HCT116 (cell line): ENCODE results near the gene RNF39. TPM values are rescaled to one million over a fixed set of nuclear protein-coding genes. Genes with fewer than 3 reads are reported as not detected.

Source experiments
- ATAC-seq: fragments of 200-7000 bp; cut with Tn5 transposase; 2 replicates; pipeline ENCODE4 v1.9.1; 2020; ENCODE audit warnings: mild to moderate bottlenecking, moderate library complexity
- BruUV-seq: library from RNA; stranded (reverse); fragments of 400-500 nt; replicated peaks from 2 replicates; lab custom pipeline; 2021; lab: Mats Ljungman, UMichigan
- CTCF ChIA-PET: fragments of 300-600 bp; sonication (Branson Sonifier 250); formaldehyde crosslinking; loops from one replicate; lab custom pipeline; 2021; ENCODE audit warnings: antibody characterized with exemption; lab: Charles Lee
- POLR2A ChIA-PET: fragments of 300-600, 350-600 bp; sonication (Branson Sonifier 250); formaldehyde crosslinking; loops from one replicate; lab custom pipeline; 2021; ENCODE audit warnings: antibody characterized with exemption; lab: Charles Lee
- RAD21 ChIA-PET, 2 experiments: fragments of 300-600 bp; sonication (Branson Sonifier 250); formaldehyde crosslinking; loops; one replicate each; lab custom pipeline; 2023; ENCODE audit warnings: low total read pairs in 2 of 2; ENCODE audit not compliant: uncharacterized antibody in 2 of 2, unreplicated experiment in 2 of 2, low non-redundant PET in 1 of 2; lab: Charles Lee
- DNase-seq: peaks from one replicate; pipeline ENCODE4 v3.0.0-alpha.2; 2010; ENCODE audit warnings: low read depth, low spot score
- H2AFZ ChIP-seq: fragments of 200-600 bp; shearing (Covaris generic), sonication (generic); 2 replicates; pipeline ENCODE4 v1.6.1; 2017; ENCODE audit warnings: low read depth, mixed run types, mixed read lengths, antibody characterized with exemption, low read length; ENCODE audit not compliant: poor library complexity, severe bottlenecking
- H3K27ac ChIP-seq: 2 replicates; pipeline ENCODE4 v1.5.1; 2012; ENCODE audit warnings: low read depth, low read length
- H3K27me3 ChIP-seq: fragments of 200-600 bp; sonication (generic); 2 replicates; pipeline ENCODE4 v1.6.1; 2016; ENCODE audit warnings: mixed run types, low read length, mixed read lengths; ENCODE audit not compliant: insufficient read depth
- H3K36me3 ChIP-seq, 2 experiments: fragments of 200-500 bp in 1 of 2; fragments of 200-600 bp in 1 of 2; sonication (Bioruptor generic) in 1 of 2; sonication (generic) in 1 of 2; 2 replicates each; pipeline versions ENCODE4 v1.5.1 to v1.6.1; 2014 to 2016; ENCODE audit warnings: low read length in 2 of 2, inconsistent platforms in 1 of 2, mixed read lengths in 1 of 2, mixed run types in 1 of 2; ENCODE audit not compliant: insufficient read depth in 2 of 2, control insufficient read depth in 1 of 2
- H3K4me1 ChIP-seq, 2 experiments: fragments of 200-600 bp in 1 of 2; sonication (generic) in 1 of 2; 2 replicates each; pipeline versions ENCODE4 v1.5.1 to v1.6.1; 2012 to 2017; ENCODE audit warnings: low read length in 2 of 2, inconsistent platforms in 1 of 2, mild to moderate bottlenecking in 1 of 2, mixed read lengths in 1 of 2, mixed run types in 1 of 2, moderate library complexity in 1 of 2; ENCODE audit not compliant: insufficient read depth in 2 of 2, control insufficient read depth in 1 of 2
- H3K4me2 ChIP-seq: fragments of 200-600 bp; sonication (generic); 2 replicates; pipeline ENCODE4 v1.6.1; 2017; ENCODE audit warnings: mixed run types, low read length, mixed read lengths
- H3K4me3 ChIP-seq, 2 experiments: fragments of 200-600 bp in 1 of 2; sonication (generic) in 1 of 2; replicated peaks in 1 of 2; 2 replicates each; pipeline ENCODE4 v1.5.1; 2011 to 2016; ENCODE audit warnings: low read length in 2 of 2, control low read depth in 1 of 2, low read depth in 1 of 2, mild to moderate bottlenecking in 1 of 2, mixed read lengths in 1 of 2, mixed run types in 1 of 2
- H3K79me2 ChIP-seq: fragments of 200-600 bp; sonication (generic); 2 replicates; pipeline ENCODE4 v1.6.1; 2017; ENCODE audit warnings: mild to moderate bottlenecking, mixed run types, low read length, moderate library complexity, mixed read lengths; ENCODE audit not compliant: insufficient read depth
- H3K9ac ChIP-seq: fragments of 200-600 bp; sonication (generic); 2 replicates; pipeline ENCODE4 v1.6.1; 2016; ENCODE audit warnings: low read length, mixed read lengths
- H3K9me2 ChIP-seq: fragments of 200-600 bp; sonication (generic), shearing (Covaris generic); 2 replicates; pipeline ENCODE4 v1.6.1; 2017; ENCODE audit warnings: mixed run types, mild to moderate bottlenecking, moderate library complexity; ENCODE audit not compliant: insufficient read depth
- H3K9me3 ChIP-seq, 2 experiments: fragments of 200-500 bp in 1 of 2; fragments of 200-600 bp in 1 of 2; sonication (Bioruptor generic) in 1 of 2; sonication (generic) in 1 of 2; 2 replicates each; pipeline ENCODE4 v1.6.1; 2014 to 2017; ENCODE audit warnings: low read length in 2 of 2, mixed read lengths in 2 of 2, inconsistent platforms in 1 of 2, low read depth in 1 of 2, mild to moderate bottlenecking in 1 of 2, mixed run types in 1 of 2, moderate library complexity in 1 of 2; ENCODE audit not compliant: control insufficient read depth in 1 of 2, insufficient read depth in 1 of 2
- H4K20me1 ChIP-seq: fragments of 200-600 bp; sonication (generic), shearing (Covaris generic); 2 replicates; pipeline ENCODE4 v1.6.1; 2017; ENCODE audit warnings: mixed run types, mild to moderate bottlenecking, moderate library complexity; ENCODE audit not compliant: insufficient read depth
- CEBPB ChIP-seq: IDR thresholded peaks from 2 replicates; pipeline ENCODE4 v1.6.1; 2012; ENCODE audit warnings: low read depth
- EGR1 ChIP-seq: IDR thresholded peaks from 2 replicates; pipeline ENCODE4 v1.6.1; 2012; ENCODE audit warnings: low read depth
- ELF1 ChIP-seq: IDR thresholded peaks from 2 replicates; pipeline ENCODE4 v1.6.1; 2012; ENCODE audit warnings: low read depth, borderline replicate concordance
- EZH2phosphoT487 ChIP-seq: fragments of 200-600 bp; IDR thresholded peaks from 2 replicates; pipeline ENCODE4 v1.6.1; 2018; ENCODE audit warnings: antibody characterized with exemption, borderline replicate concordance
- FOSL1 ChIP-seq: IDR thresholded peaks from 2 replicates; pipeline ENCODE4 v1.6.1; 2012; ENCODE audit warnings: low read depth
- JUND ChIP-seq: IDR thresholded peaks from 2 replicates; pipeline ENCODE4 v1.6.1; 2012
- POLR2A ChIP-seq: IDR thresholded peaks from 2 replicates; pipeline ENCODE4 v1.7.0; 2011; ENCODE audit warnings: borderline replicate concordance; ENCODE audit not compliant: insufficient read depth, insufficient read length; ENCODE audit errors: extremely low read depth
- RAD21 ChIP-seq: IDR thresholded peaks from 2 replicates; pipeline ENCODE4 v1.6.1; 2012; ENCODE audit warnings: low read depth, mild to moderate bottlenecking
- SIN3A ChIP-seq: IDR thresholded peaks from 2 replicates; pipeline ENCODE4 v1.6.1; 2012; ENCODE audit warnings: low read depth
- SP1 ChIP-seq: IDR thresholded peaks from 2 replicates; pipeline ENCODE4 v1.6.1; 2012; ENCODE audit warnings: low read depth
- SRF ChIP-seq: IDR thresholded peaks from 2 replicates; pipeline ENCODE4 v1.6.1; 2012; ENCODE audit warnings: low read depth
- TCF7L2 ChIP-seq: IDR thresholded peaks from 2 replicates; pipeline ENCODE4 v1.7.0; 2011; ENCODE audit warnings: borderline replicate concordance, inconsistent platforms; ENCODE audit not compliant: insufficient read depth, insufficient read length; ENCODE audit errors: extremely low read depth
- YY1 ChIP-seq: IDR thresholded peaks from 2 replicates; pipeline ENCODE4 v1.6.1; 2011; ENCODE audit warnings: low read length, low read depth, moderate library complexity, mild to moderate bottlenecking; ENCODE audit not compliant: insufficient replicate concordance; ENCODE audit errors: extremely low read depth
- ZFX ChIP-seq: fragments of 450-650 bp; IDR thresholded peaks from 2 replicates; pipeline ENCODE4 v1.6.1; 2017
- ZNF274 ChIP-seq: fragments of 200-500 bp; sonication (Bioruptor generic); IDR thresholded peaks from 2 replicates; pipeline ENCODE4 v1.6.1; 2014; ENCODE audit warnings: mild to moderate bottlenecking, low read depth, low read length, inconsistent platforms
- intact Hi-C: fragments of 100-400 bp; cut with micrococcal nuclease; formaldehyde crosslinking; loops from 2 replicates; pipeline ENCODE4 v1.10.0; 2022
- total RNA-seq: library from RNA; stranded (reverse); gene quantifications from one replicate; pipeline ENCODE4 v1.2.1, GENCODE V29; 2021; ENCODE audit not compliant: unreplicated experiment
- TF ChIP-seq, protein P1 (sequence below), 3 experiments: fragments of 200-600 bp in 1 of 3; sonication (generic) in 1 of 3; IDR thresholded peaks in 2 of 3; conservative IDR thresholded peaks in 1 of 3; 2 replicates each; pipeline ENCODE4 v1.5.1; 2012 to 2017; ENCODE audit warnings: low read depth in 2 of 3, low read length in 2 of 3, antibody characterized with exemption in 1 of 3, borderline replicate concordance in 1 of 3, control low read depth in 1 of 3, mild to moderate bottlenecking in 1 of 3, mixed read lengths in 1 of 3, mixed run types in 1 of 3, moderate library complexity in 1 of 3; ENCODE audit not compliant: insufficient read depth in 1 of 3
- TF ChIP-seq, protein P2 (sequence below): IDR thresholded peaks from 2 replicates; pipeline ENCODE4 v1.6.1; 2012; ENCODE audit warnings: low read depth
- TF ChIP-seq, protein P3 (sequence below): IDR thresholded peaks from 2 replicates; pipeline ENCODE4 v1.6.1; 2011; ENCODE audit warnings: mild to moderate bottlenecking, low read length, moderate library complexity; ENCODE audit not compliant: insufficient replicate concordance; ENCODE audit errors: extremely low read depth
- TF ChIP-seq, protein P4 (sequence below): IDR thresholded peaks from 2 replicates; pipeline ENCODE4 v1.6.1; 2012

RNF39 gene
- total RNA-seq, 1 experiment from 2014 or later = 0.22 TPM

DNA sequence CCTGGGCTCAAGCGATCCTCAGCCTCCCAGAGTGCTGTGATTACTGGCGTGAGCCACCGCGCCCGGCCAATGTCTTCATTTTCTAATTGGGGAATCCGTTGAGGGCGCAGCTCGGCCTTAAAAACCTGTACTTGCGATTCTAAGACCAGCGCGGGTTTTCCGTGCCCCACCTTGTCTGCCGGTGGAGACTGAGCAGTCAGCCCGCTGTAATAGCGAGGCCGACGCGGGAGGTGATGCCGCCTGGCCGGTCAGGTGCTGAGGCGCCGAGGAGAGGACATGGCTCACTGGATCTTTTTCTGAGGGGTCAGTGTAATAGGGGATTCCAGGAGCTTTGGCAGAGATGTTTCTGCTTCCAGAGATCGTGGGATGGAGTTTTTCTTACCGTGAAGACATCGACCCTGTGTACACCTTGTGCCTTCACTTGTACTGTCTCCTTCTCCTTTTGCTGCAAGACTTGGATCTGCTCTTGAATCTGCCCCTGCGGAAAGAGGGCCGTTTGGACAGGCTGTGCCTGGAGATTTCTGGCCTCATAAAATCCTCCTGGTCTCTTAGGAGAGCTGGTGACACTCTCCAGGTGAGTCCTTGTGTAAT is 35.8 kb upstream of the RNF39 start:
- Histone ChIP-seq H3K27ac (no peak overlapping the region), H3K4me2 (no peak overlapping the region), H4K20me1 (no peaks in the 10 kb centered on the region), H3K9me3 (no peaks in the 10 kb centered on the region), H3K79me2 (no peaks in the 10 kb centered on the region), H3K36me3 (no peaks in the 10 kb centered on the region), H3K4me3 (no peak overlapping the region), H3K9ac (no peak overlapping the region), H2AFZ (no peak overlapping the region), H3K9me2 (no peaks in the 10 kb centered on the region), H3K4me1 (no peaks in the 10 kb centered on the region), H3K27me3 (no peaks in the 10 kb centered on the region)
- ChIA-PET RAD21 (no interaction called here), CTCF (interaction anchor here (0.8 to 1.2 kb wide), 2 partner anchors 9 to 20 kb away, joined by 3 to 5 read pairs; no protein-coding TSS in a partner anchor), POLR2A (no interaction called here)
- ATAC-seq (no peak), DNase-seq (no peak)
- TF ChIP-seq, protein P1, sequence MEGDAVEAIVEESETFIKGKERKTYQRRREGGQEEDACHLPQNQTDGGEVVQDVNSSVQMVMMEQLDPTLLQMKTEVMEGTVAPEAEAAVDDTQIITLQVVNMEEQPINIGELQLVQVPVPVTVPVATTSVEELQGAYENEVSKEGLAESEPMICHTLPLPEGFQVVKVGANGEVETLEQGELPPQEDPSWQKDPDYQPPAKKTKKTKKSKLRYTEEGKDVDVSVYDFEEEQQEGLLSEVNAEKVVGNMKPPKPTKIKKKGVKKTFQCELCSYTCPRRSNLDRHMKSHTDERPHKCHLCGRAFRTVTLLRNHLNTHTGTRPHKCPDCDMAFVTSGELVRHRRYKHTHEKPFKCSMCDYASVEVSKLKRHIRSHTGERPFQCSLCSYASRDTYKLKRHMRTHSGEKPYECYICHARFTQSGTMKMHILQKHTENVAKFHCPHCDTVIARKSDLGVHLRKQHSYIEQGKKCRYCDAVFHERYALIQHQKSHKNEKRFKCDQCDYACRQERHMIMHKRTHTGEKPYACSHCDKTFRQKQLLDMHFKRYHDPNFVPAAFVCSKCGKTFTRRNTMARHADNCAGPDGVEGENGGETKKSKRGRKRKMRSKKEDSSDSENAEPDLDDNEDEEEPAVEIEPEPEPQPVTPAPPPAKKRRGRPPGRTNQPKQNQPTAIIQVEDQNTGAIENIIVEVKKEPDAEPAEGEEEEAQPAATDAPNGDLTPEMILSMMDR (IDR thresholded peaks at IDR 0.05 in 2 of 3, conservative IDR thresholded peaks at IDR 0.05 in 1 of 3; ENCODE audit: borderline replicate concordance in 1 of 3, insufficient read depth in 1 of 3, low read depth in 2 of 3, low read length in 2 of 3) = no peak
- TF ChIP-seq SP1 (no peak), JUND (no peak), TCF7L2 (no peak), CEBPB (no peak), YY1 (no peak), SIN3A (no peak), POLR2A (no peak), ZNF274 (no peak), RAD21 (no peak), SRF (no peak), EGR1 (no peak), EZH2phosphoT487 (no peak), FOSL1 (no peak), ELF1 (no peak), ZFX (no peak)
- TF ChIP-seq, protein P2, sequence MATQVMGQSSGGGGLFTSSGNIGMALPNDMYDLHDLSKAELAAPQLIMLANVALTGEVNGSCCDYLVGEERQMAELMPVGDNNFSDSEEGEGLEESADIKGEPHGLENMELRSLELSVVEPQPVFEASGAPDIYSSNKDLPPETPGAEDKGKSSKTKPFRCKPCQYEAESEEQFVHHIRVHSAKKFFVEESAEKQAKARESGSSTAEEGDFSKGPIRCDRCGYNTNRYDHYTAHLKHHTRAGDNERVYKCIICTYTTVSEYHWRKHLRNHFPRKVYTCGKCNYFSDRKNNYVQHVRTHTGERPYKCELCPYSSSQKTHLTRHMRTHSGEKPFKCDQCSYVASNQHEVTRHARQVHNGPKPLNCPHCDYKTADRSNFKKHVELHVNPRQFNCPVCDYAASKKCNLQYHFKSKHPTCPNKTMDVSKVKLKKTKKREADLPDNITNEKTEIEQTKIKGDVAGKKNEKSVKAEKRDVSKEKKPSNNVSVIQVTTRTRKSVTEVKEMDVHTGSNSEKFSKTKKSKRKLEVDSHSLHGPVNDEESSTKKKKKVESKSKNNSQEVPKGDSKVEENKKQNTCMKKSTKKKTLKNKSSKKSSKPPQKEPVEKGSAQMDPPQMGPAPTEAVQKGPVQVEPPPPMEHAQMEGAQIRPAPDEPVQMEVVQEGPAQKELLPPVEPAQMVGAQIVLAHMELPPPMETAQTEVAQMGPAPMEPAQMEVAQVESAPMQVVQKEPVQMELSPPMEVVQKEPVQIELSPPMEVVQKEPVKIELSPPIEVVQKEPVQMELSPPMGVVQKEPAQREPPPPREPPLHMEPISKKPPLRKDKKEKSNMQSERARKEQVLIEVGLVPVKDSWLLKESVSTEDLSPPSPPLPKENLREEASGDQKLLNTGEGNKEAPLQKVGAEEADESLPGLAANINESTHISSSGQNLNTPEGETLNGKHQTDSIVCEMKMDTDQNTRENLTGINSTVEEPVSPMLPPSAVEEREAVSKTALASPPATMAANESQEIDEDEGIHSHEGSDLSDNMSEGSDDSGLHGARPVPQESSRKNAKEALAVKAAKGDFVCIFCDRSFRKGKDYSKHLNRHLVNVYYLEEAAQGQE = no peak
- TF ChIP-seq, protein P3, sequence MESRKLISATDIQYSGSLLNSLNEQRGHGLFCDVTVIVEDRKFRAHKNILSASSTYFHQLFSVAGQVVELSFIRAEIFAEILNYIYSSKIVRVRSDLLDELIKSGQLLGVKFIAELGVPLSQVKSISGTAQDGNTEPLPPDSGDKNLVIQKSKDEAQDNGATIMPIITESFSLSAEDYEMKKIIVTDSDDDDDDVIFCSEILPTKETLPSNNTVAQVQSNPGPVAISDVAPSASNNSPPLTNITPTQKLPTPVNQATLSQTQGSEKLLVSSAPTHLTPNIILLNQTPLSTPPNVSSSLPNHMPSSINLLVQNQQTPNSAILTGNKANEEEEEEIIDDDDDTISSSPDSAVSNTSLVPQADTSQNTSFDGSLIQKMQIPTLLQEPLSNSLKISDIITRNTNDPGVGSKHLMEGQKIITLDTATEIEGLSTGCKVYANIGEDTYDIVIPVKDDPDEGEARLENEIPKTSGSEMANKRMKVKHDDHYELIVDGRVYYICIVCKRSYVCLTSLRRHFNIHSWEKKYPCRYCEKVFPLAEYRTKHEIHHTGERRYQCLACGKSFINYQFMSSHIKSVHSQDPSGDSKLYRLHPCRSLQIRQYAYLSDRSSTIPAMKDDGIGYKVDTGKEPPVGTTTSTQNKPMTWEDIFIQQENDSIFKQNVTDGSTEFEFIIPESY = no peak
- TF ChIP-seq, protein P4, sequence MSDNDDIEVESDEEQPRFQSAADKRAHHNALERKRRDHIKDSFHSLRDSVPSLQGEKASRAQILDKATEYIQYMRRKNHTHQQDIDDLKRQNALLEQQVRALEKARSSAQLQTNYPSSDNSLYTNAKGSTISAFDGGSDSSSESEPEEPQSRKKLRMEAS = no peak
- no TSS peak for BruUV-seq
- intact Hi-C loops = no loop called here
